ENCODE results near the gene AURKAIP1. TPM values are rescaled to one million over a fixed set of nuclear protein-coding genes. Genes with fewer than 3 reads are reported as not detected.

The AURKAIP1 gene
- total RNA-seq, 1 donor from 2014 or later, result 93.5 TPM

DNA sequence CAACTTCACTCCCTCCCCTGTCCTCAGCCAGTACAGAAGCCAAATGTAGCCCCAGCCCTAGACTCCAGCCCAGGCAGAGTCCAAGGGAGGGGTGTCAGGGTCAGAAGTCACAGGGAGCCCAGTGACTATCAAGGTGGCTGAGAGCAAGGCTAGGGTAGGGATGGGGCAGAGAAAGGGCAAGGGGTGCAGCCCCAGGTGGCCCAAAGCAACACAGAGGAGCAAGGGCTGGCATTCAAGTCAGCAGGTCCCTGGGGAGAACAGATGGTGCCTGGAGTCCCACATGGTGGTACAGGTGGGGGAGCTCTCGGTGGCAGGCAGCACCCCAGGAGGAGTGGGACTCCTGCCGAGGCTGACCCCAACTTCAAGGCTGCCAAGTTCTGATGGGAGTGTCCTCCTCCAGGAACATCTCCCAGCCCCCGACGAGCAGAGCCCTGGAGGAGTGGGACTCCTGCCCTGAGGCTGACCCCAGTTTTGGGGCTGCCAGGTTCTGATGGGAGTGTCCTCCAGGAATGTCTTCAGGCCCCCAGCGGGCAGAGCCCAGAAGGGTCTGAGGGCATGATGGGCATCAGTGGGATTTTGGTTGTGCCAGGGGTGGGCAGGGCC is 22.1 kb downstream of the AURKAIP1 start:
- H3K36me3 ChIP-seq (ENCODE audit: control insufficient read depth, insufficient read depth, low read length), result no peaks in the 10 kb centered on the region
- TF ChIP-seq, protein P1, sequence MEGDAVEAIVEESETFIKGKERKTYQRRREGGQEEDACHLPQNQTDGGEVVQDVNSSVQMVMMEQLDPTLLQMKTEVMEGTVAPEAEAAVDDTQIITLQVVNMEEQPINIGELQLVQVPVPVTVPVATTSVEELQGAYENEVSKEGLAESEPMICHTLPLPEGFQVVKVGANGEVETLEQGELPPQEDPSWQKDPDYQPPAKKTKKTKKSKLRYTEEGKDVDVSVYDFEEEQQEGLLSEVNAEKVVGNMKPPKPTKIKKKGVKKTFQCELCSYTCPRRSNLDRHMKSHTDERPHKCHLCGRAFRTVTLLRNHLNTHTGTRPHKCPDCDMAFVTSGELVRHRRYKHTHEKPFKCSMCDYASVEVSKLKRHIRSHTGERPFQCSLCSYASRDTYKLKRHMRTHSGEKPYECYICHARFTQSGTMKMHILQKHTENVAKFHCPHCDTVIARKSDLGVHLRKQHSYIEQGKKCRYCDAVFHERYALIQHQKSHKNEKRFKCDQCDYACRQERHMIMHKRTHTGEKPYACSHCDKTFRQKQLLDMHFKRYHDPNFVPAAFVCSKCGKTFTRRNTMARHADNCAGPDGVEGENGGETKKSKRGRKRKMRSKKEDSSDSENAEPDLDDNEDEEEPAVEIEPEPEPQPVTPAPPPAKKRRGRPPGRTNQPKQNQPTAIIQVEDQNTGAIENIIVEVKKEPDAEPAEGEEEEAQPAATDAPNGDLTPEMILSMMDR (IDR thresholded peaks at IDR 0.05; ENCODE audit: insufficient read depth, low read length, severe bottlenecking), result no peak
- DNase-seq (ENCODE audit: low read depth) (no peak), FAIRE-seq (no peak)
- H3K27me3 ChIP-seq (ENCODE audit: control insufficient read depth, insufficient read depth, low read length), result no peaks in the 10 kb centered on the region
- no peak overlapping the region for H3K4me3 ChIP-seq (ENCODE audit: low read depth, low read length)

DNA sequence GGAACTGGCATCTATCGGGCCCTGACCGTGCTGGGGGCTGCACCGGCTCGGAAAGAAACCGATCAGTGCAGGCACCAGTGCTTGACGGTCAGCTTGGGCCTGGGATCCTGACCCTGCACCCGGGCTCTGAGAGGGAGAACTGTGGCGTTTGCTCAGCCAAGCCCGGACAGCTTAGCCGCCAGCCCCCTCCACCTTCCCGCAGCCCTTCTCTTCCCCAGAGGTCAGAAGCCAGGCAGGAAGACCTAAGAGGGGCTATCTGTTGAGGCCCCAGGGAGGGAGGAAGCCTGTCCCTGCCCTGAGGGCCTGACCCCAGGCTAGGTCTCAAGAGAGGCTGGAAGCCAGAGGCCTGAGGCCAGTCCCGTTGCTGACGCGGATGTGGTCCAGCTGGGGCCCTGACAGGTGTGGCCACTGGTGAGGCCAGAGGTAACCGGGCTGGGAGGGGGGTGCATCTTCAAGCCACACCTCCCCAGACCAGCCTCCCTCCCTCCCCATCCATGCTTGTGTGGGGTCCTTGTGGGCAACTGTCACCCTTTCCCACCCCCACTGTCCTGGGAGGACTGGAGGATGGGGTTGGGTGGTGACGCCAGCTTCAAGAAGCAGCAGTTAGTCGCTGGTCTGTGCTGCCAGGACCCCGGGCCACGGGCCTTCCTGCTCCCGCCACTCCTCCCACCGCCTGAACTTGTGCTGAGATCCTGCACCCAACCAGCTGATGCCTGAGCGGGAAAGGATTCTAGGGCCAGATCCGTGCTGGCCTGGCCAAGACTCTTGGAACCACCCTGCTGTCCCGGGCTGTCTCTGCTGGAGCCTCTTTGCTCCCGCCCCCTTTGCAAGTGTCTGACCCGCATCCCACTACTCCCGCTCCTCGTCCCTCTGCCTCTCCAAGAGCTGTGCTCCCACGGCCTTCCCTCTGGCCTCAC is 23.2 kb downstream of the AURKAIP1 start:
- no peak for DNase-seq (ENCODE audit: low read depth)
- TF ChIP-seq, protein P1 (IDR thresholded peaks at IDR 0.05; ENCODE audit: insufficient read depth, low read length, severe bottlenecking), result no peak
- no peak for FAIRE-seq
- Histone ChIP-seq H3K27me3 (ENCODE audit: control insufficient read depth, insufficient read depth, low read length) (no peaks in the 10 kb centered on the region), H3K36me3 (ENCODE audit: control insufficient read depth, insufficient read depth, low read length) (no peaks in the 10 kb centered on the region), H3K4me3 (ENCODE audit: low read depth, low read length) (no peak overlapping the region)

DNA sequence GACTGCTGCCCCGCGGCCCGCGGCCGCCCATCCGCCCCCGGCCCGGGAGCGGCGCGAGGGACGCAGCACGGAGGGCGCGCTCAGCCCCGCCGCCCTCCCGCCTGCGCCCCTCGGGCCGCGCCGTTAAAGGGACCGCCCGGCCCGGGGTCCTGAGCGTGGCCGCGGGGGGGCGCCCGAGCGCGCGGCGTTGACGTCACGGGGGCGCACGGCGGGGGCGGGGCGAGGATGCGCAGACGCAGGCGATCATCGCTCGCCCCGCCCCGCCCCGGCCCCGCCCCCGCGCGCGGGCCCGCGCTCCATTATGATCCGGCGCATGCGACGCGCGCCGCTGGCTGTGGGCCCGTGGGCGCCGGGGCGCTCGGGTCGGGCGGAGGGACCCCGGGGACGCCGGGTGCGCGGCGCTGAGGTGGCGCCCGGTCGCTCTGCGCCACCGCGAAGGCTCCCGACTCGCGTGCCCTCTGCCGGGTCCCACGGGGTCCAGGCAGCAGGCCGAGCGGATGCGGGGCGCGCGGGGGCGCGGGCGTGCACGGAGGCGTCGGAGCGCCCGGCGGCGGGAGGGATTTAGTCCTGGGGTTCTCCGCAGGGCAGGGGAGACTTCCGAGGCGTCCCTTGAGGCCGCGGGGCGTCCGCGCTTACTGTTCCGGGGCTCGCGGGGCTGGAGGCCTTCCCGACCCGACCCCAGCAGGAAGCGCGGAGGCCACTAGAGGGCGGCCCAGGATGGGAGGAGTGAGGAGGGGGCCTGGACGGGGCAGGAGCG is 25.6 kb downstream of the AURKAIP1 start, which contains the start of gene DVL1:
TSS of gene DVL1 (minus strand) at position 163 of the 757 bp plus-strand sequence. CDS start 353 bp downstream, outside the sequence.
- peak within 1 kb of the TSS; percentile 86 for H3K4me3 ChIP-seq (ENCODE audit: low read depth, low read length)
- no peaks in the 10 kb centered on the region for H3K36me3 ChIP-seq (ENCODE audit: control insufficient read depth, insufficient read depth, low read length)
- DNase-seq (ENCODE audit: low read depth), result no peak
- H3K27me3 ChIP-seq (ENCODE audit: control insufficient read depth, insufficient read depth, low read length), result no peaks in the 10 kb centered on the region
- TF ChIP-seq, protein P1 (IDR thresholded peaks at IDR 0.05; ENCODE audit: insufficient read depth, low read length, severe bottlenecking), result peak; percentile 61
- no peak for FAIRE-seq

DNA sequence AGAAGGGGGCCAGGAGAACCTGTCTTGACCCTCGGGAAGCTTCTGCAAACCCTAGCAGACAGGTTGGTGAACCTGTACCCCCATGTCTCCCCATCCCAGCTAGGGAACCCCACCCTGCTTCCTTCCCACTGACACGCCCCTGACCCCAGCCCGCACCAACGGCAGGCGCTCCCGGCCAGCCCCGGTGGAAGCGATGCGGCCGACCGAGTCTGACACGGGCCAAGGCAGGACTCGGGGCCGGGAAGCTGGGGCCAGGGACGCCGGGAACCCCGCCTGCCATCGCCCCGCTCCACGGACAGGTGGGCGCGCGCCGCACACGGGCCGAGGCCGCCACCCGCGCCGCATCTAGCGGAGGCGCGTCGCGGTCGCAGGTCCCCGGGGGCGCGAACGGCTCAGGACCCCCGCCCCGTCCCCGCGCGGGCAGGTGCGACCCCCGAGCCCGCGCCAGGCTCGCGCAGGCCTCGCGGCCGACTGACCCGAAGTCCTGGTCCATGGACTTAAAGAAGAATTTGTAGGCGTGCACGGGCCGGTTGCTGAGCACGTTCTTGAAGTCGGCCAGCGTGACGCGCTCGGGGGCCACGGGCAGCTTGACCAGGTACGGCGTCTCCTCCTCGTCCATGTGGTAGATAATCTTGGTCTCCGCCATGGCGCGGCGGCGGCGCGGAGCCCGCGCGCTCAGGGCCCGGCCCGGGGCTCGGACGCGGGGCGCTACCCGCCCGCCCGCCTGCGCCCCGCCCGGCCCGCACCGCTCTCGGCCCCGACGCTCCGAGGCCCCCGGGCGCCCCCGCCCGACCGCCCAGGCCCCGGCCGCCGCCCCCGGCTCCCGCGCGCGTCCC is 26.4 kb downstream of the AURKAIP1 start:
- Histone ChIP-seq H3K4me3 (ENCODE audit: low read depth, low read length) (peak overlapping the region; percentile 86), H3K27me3 (ENCODE audit: control insufficient read depth, insufficient read depth, low read length) (no peaks in the 10 kb centered on the region), H3K36me3 (ENCODE audit: control insufficient read depth, insufficient read depth, low read length) (no peaks in the 10 kb centered on the region)
- TF ChIP-seq, protein P1 (IDR thresholded peaks at IDR 0.05; ENCODE audit: insufficient read depth, low read length, severe bottlenecking), result no peak
- FAIRE-seq (no peak), DNase-seq (ENCODE audit: low read depth) (no peak)
